Endothelial cell of umbilical vein (primary cell): Measurements from ENCODE around the gene ZFYVE28. TPM values are rescaled to one million over a fixed set of nuclear protein-coding genes. Genes with fewer than 3 reads are reported as not detected.

Experiments used
- BruUV-seq: library from RNA; stranded (reverse); fragments of 400-500 nt; replicated peaks from 2 replicates; lab custom pipeline; 2021; lab: Mats Ljungman, UMichigan
- CTCF ChIA-PET: fragments of 300-600, 350-600 bp; sonication (Branson Sonifier 250); formaldehyde crosslinking; loops from one replicate; lab custom pipeline; 2021; ENCODE audit warnings: antibody characterized with exemption, inconsistent platforms; lab: Charles Lee
- POLR2A ChIA-PET: fragments of 300-600, 350-600 bp; sonication (Branson Sonifier 250); formaldehyde crosslinking; loops from one replicate; lab custom pipeline; 2021; ENCODE audit warnings: antibody characterized with exemption, inconsistent platforms; lab: Charles Lee
- DNase-seq: peaks from one replicate; pipeline ENCODE4 v3.0.0-alpha.2; 2011; ENCODE audit warnings: low read depth, low spot score
- FAIRE-seq: peaks from 2 replicates; lab custom pipeline; 2011; peaks lifted over from hg19 to GRCh38; lab: Jason Lieb, UNC
- H2AFZ ChIP-seq: 2 replicates; pipeline ENCODE4 v1.6.0; 2012; ENCODE audit warnings: low read depth, low read length, control low read depth, inconsistent platforms
- H3K27ac ChIP-seq: 2 replicates; pipeline ENCODE4 v1.5.1; 2011; ENCODE audit warnings: low read depth, mild to moderate bottlenecking, control low read depth, low read length, moderate library complexity; ENCODE audit not compliant: insufficient read depth
- H3K27me3 ChIP-seq, 2 experiments: 2 replicates each; pipeline versions ENCODE4 v1.6.0 to v1.6.1; 2011; ENCODE audit warnings: low read length in 2 of 2, mixed read lengths in 1 of 2; ENCODE audit not compliant: control insufficient read depth in 2 of 2, insufficient read depth in 2 of 2
- H3K36me3 ChIP-seq, 2 experiments: 2 replicates in 1 of 2; 3 replicates in 1 of 2; pipeline ENCODE4 v1.5.1; 2011; ENCODE audit warnings: low read length in 2 of 2, mild to moderate bottlenecking in 1 of 2, moderate library complexity in 1 of 2; ENCODE audit not compliant: control insufficient read depth in 2 of 2, insufficient read depth in 2 of 2; ENCODE audit errors: extremely low read depth in 1 of 2
- H3K4me1 ChIP-seq: 3 replicates; pipeline ENCODE4 v1.5.1; 2011; ENCODE audit warnings: mild to moderate bottlenecking, low read length; ENCODE audit not compliant: control insufficient read depth, insufficient read depth; ENCODE audit errors: extremely low read depth
- H3K4me2 ChIP-seq: 2 replicates; pipeline ENCODE4 v1.6.1; 2011; ENCODE audit warnings: low read length, control low read depth, mixed read lengths; ENCODE audit not compliant: insufficient read depth
- H3K4me3 ChIP-seq, 3 experiments: fragments of 200-600 bp in 1 of 3; sonication (generic), shearing (Covaris generic) in 1 of 3; replicated peaks in 1 of 3; 2 replicates each; pipeline ENCODE4 v1.5.1; 2011 to 2016; ENCODE audit warnings: control low read depth in 3 of 3, low read length in 3 of 3, mild to moderate bottlenecking in 2 of 3, inconsistent platforms in 1 of 3, low read depth in 1 of 3, moderate library complexity in 1 of 3; ENCODE audit not compliant: insufficient read depth in 1 of 3
- H3K79me2 ChIP-seq: 2 replicates; pipeline ENCODE4 v1.6.0; 2012; ENCODE audit warnings: low read length, inconsistent platforms; ENCODE audit not compliant: control insufficient read depth, insufficient read depth
- H3K9ac ChIP-seq: replicated peaks from 2 replicates; pipeline ENCODE3; 2011; ENCODE audit warnings: low read length, control low read depth; ENCODE audit not compliant: insufficient read depth; ENCODE audit errors: extremely low read depth
- H3K9me1 ChIP-seq: replicated peaks from 3 replicates; pipeline ENCODE4 v1.6.0; 2011; ENCODE audit warnings: mild to moderate bottlenecking, low read length; ENCODE audit not compliant: control insufficient read depth, insufficient read depth; ENCODE audit errors: extremely low read depth
- H3K9me3 ChIP-seq: replicated peaks from 2 replicates; pipeline ENCODE4 v1.5.1; 2012; ENCODE audit warnings: low read length, inconsistent platforms; ENCODE audit not compliant: control insufficient read depth, insufficient read depth
- H4K20me1 ChIP-seq: replicated peaks from 2 replicates; pipeline ENCODE3; 2011; ENCODE audit warnings: mild to moderate bottlenecking, low read length; ENCODE audit not compliant: control insufficient read depth, insufficient read depth; ENCODE audit errors: extremely low read depth
- CTCF ChIP-seq, 2 donors: IDR thresholded peaks; 1 replicate in 1 of 2; 2 replicates in 1 of 2; pipeline ENCODE4 v1.5.1; 2011; ENCODE audit warnings: low read length in 2 of 2, mild to moderate bottlenecking in 2 of 2, moderate library complexity in 2 of 2, control low read depth in 1 of 2, inconsistent platforms in 1 of 2, low read depth in 1 of 2; ENCODE audit not compliant: insufficient read depth in 1 of 2; ENCODE audit errors: extremely low read depth in 1 of 2
- EZH2 ChIP-seq: IDR thresholded peaks from 2 replicates; pipeline ENCODE4 v1.6.1; 2012; ENCODE audit warnings: borderline replicate concordance, low read depth, mild to moderate bottlenecking, moderate library complexity, low read length, inconsistent platforms; ENCODE audit not compliant: severe bottlenecking
- FOS ChIP-seq: IDR thresholded peaks from 2 replicates; pipeline ENCODE4 v1.6.1; 2011; ENCODE audit warnings: mild to moderate bottlenecking, low read length, moderate library complexity, borderline replicate concordance; ENCODE audit not compliant: insufficient read depth
- GATA2 ChIP-seq: IDR thresholded peaks from 2 replicates; pipeline ENCODE4 v1.7.0; 2011; ENCODE audit warnings: low read depth, mild to moderate bottlenecking, moderate library complexity, mixed read lengths, low read length; ENCODE audit not compliant: insufficient read length, insufficient read depth
- JUN ChIP-seq: IDR thresholded peaks from 2 replicates; pipeline ENCODE4 v1.6.1; 2011; ENCODE audit warnings: borderline replicate concordance, low read depth; ENCODE audit not compliant: insufficient read length, insufficient read depth
- MAX ChIP-seq: IDR thresholded peaks from 2 replicates; pipeline ENCODE4 v1.6.1; 2011; ENCODE audit not compliant: insufficient read depth, insufficient read length
- MYC ChIP-seq: IDR thresholded peaks from one replicate; pipeline ENCODE4 v1.6.1; 2011; ENCODE audit warnings: mild to moderate bottlenecking, low read depth, low read length
- POLR2A ChIP-seq: IDR thresholded peaks from 2 replicates; pipeline ENCODE4 v1.6.1; 2012; ENCODE audit warnings: low read depth, mild to moderate bottlenecking, control low read depth, low read length
- POLR2AphosphoS5 ChIP-seq: IDR thresholded peaks from 2 replicates; pipeline ENCODE4 v1.6.1; 2012; ENCODE audit warnings: low read depth, mild to moderate bottlenecking, control low read depth, low read length, moderate library complexity; ENCODE audit not compliant: insufficient read depth
- dilution Hi-C: fragments of 300-500 bp; cut with MboI; formaldehyde crosslinking; loops from one replicate; pipeline ENCODE4 v1.15.0; 2019; ENCODE audit warnings: low sequenced_read_pairs; ENCODE audit not compliant: extremely low pct_ligation_motif_present
- intact Hi-C: fragments of 100-400 bp; cut with micrococcal nuclease; formaldehyde crosslinking; loops from one replicate; pipeline ENCODE4 v1.10.0; 2022
- polyA plus RNA-seq, 4 experiments: library from polyadenylated mRNA; depleted of rRNA in 3 of 4; stranded (reverse) in 3 of 4; unstranded in 1 of 4; fragments of >200 nt; gene quantifications; 2 replicates each; pipeline versions ENCODE4 v1.2.1 to v1.2.3, GENCODE V29; 2011 to 2012; ENCODE audit warnings: missing spikeins in 1 of 4
- total RNA-seq: library from RNA; stranded (reverse); gene quantifications from 2 replicates; pipeline ENCODE4 v1.2.3, GENCODE V29; 2021

ZFYVE28 gene
- total and polyA plus RNA-seq, 2 donors (not counting 3 experiments of a cell fraction or from before 2014, with no cell fraction given): 5.8 to 7.1 TPM

- Histone ChIP-seq H3K9me1 (no peaks in the 10 kb centered on the region), H2AFZ (no peak overlapping the region), H3K9me3 (no peaks in the 10 kb centered on the region), H3K79me2 (no peaks in the 10 kb centered on the region), H3K4me3 (no peak overlapping the region), H3K9ac (no peak overlapping the region), H3K27ac (no peak overlapping the region), H4K20me1 (no peaks in the 10 kb centered on the region), H3K27me3 (no peaks in the 10 kb centered on the region), H3K36me3 (no peaks in the 10 kb centered on the region), H3K4me2 (no peak overlapping the region), H3K4me1 (no peaks in the 10 kb centered on the region)
- intact Hi-C loops: no loop called here
- ChIA-PET CTCF (no interaction called here), POLR2A (no interaction called here)
- no peak for TF ChIP-seq MYC
- TF ChIP-seq FOS: no peak
- TF ChIP-seq POLR2A: no peak
- TF ChIP-seq JUN: no peak
- no peak for TF ChIP-seq GATA2
- TF ChIP-seq POLR2AphosphoS5: no peak
- no peak for TF ChIP-seq MAX
- no peak for TF ChIP-seq EZH2
- DNase-seq (no peak), FAIRE-seq (no peak)
- dilution Hi-C loops: no loop called here
- no TSS peak for BruUV-seq
Measured at GRCh38 chr4:2368746-2369437, 49.6 kb downstream of the ZFYVE28 start.

GRCh38 chr4:2367626-2368025 is 50.8 kb downstream of the ZFYVE28 start:
- no peak overlapping the region for H3K4me2 ChIP-seq
- H3K9ac ChIP-seq: no peak overlapping the region
- no peaks in the 10 kb centered on the region for H4K20me1 ChIP-seq
- H3K4me1 ChIP-seq: no peaks in the 10 kb centered on the region
- no TSS peak for BruUV-seq
- dilution Hi-C loops (no loop called here), intact Hi-C loops (no loop called here)
- H3K79me2 ChIP-seq: no peaks in the 10 kb centered on the region
- no peak overlapping the region for H3K4me3 ChIP-seq
- FAIRE-seq (no peak), DNase-seq (no peak)
- H3K9me3 ChIP-seq: no peaks in the 10 kb centered on the region
- H3K27ac ChIP-seq: no peak overlapping the region
- TF ChIP-seq CTCF (IDR thresholded peaks at IDR 0.05; ENCODE audit: extremely low read depth in 1 of 2, insufficient read depth in 1 of 2, low read depth in 1 of 2, low read length in 2 of 2) (no peak), POLR2AphosphoS5 (no peak)
- no peak overlapping the region for H2AFZ ChIP-seq
- ChIA-PET POLR2A (interaction anchor here (0.6 kb wide), 2 partner anchors 54 to 60 kb away, joined by 3 to 9 read pairs; no protein-coding TSS in a partner anchor), CTCF (no interaction called here)
- no peaks in the 10 kb centered on the region for H3K36me3 ChIP-seq
- H3K27me3 ChIP-seq: no peaks in the 10 kb centered on the region
- H3K9me1 ChIP-seq: no peaks in the 10 kb centered on the region
